Measurements from ENCODE around the gene TRIM15. TPM values are rescaled to one million over a fixed set of nuclear protein-coding genes. Genes with fewer than 3 reads are reported as not detected.

Gene TRIM15
- total and polyA plus RNA-seq, 2 donors (not counting 3 experiments of a cell fraction or from before 2014, with no cell fraction given) = not detected

GRCh38 chr6:30196376-30196775 lies 33.0 kb downstream of the TRIM15 start:
- Histone ChIP-seq H3K27me3 (ENCODE audit: control insufficient read depth in 2 of 2, insufficient read depth in 2 of 2, low read length in 2 of 2) (no peaks in the 10 kb centered on the region), H3K9ac (replicated peaks; ENCODE audit: extremely low read depth, insufficient read depth, low read length) (no peak overlapping the region), H3K4me3 (replicated peaks in 1 of 3; ENCODE audit: insufficient read depth in 1 of 3, low read depth in 1 of 3, low read length in 3 of 3) (no peak overlapping the region), H3K9me1 (replicated peaks; ENCODE audit: control insufficient read depth, extremely low read depth, insufficient read depth, low read length) (no peaks in the 10 kb centered on the region), H2AFZ (ENCODE audit: low read depth, low read length) (no peak overlapping the region), H4K20me1 (replicated peaks; ENCODE audit: control insufficient read depth, extremely low read depth, insufficient read depth, low read length) (no peaks in the 10 kb centered on the region), H3K4me2 (ENCODE audit: insufficient read depth, low read length) (no peak overlapping the region), H3K36me3 (ENCODE audit: control insufficient read depth in 2 of 2, extremely low read depth in 1 of 2, insufficient read depth in 2 of 2, low read length in 2 of 2) (peaks cover 14 to 27% of the 10 kb centered on the region in 2 experiments), H3K79me2 (ENCODE audit: control insufficient read depth, insufficient read depth, low read length) (no peaks in the 10 kb centered on the region), H3K9me3 (replicated peaks; ENCODE audit: control insufficient read depth, insufficient read depth, low read length) (no peaks in the 10 kb centered on the region), H3K27ac (ENCODE audit: insufficient read depth, low read depth, low read length) (no peak overlapping the region), H3K4me1 (ENCODE audit: control insufficient read depth, extremely low read depth, insufficient read depth, low read length) (no peaks in the 10 kb centered on the region)
- ChIA-PET CTCF (no interaction called here), POLR2A (no interaction called here)
- FAIRE-seq (no peak), DNase-seq (ENCODE audit: low read depth, low spot score) (no peak)
- intact Hi-C loops (cut with micrococcal nuclease) = no loop called here
- TF ChIP-seq POLR2AphosphoS5 (IDR thresholded peaks at IDR 0.05; ENCODE audit: insufficient read depth, low read depth, low read length) (no peak), JUN (IDR thresholded peaks at IDR 0.05; ENCODE audit: borderline replicate concordance, insufficient read depth, insufficient read length, low read depth) (no peak), EZH2 (IDR thresholded peaks at IDR 0.05; ENCODE audit: borderline replicate concordance, low read depth, low read length, severe bottlenecking) (no peak), GATA2 (IDR thresholded peaks at IDR 0.05; ENCODE audit: insufficient read depth, insufficient read length, low read depth, low read length) (no peak)
- dilution Hi-C loops (cut with MboI; ENCODE audit: extremely low pct_ligation_motif_present, low sequenced_read_pairs) = no loop called here
- BruUV-seq (replicated peaks) = no TSS peak

- H3K9me1 ChIP-seq (replicated peaks; ENCODE audit: control insufficient read depth, extremely low read depth, insufficient read depth, low read length) = no peaks in the 10 kb centered on the region
- H3K27me3 ChIP-seq (ENCODE audit: control insufficient read depth in 2 of 2, insufficient read depth in 2 of 2, low read length in 2 of 2) = no peaks in the 10 kb centered on the region
- dilution Hi-C loops (cut with MboI; ENCODE audit: extremely low pct_ligation_motif_present, low sequenced_read_pairs) = no loop called here
- no peaks in the 10 kb centered on the region for H3K4me1 ChIP-seq (ENCODE audit: control insufficient read depth, extremely low read depth, insufficient read depth, low read length)
- H2AFZ ChIP-seq (ENCODE audit: low read depth, low read length) = no peak overlapping the region
- H3K79me2 ChIP-seq (ENCODE audit: control insufficient read depth, insufficient read depth, low read length) = no peaks in the 10 kb centered on the region
- no peak for TF ChIP-seq MAX (IDR thresholded peaks at IDR 0.05; ENCODE audit: insufficient read depth, insufficient read length)
- H3K36me3 ChIP-seq (ENCODE audit: control insufficient read depth in 2 of 2, extremely low read depth in 1 of 2, insufficient read depth in 2 of 2, low read length in 2 of 2) = peaks cover 14 to 24% of the 10 kb centered on the region in 2 experiments
- ChIA-PET POLR2A (no interaction called here), CTCF (no interaction called here)
- DNase-seq (ENCODE audit: low read depth, low spot score) (no peak), FAIRE-seq (no peak)
- H3K9me3 ChIP-seq (replicated peaks; ENCODE audit: control insufficient read depth, insufficient read depth, low read length) = no peaks in the 10 kb centered on the region
- no peak overlapping the region for H3K9ac ChIP-seq (replicated peaks; ENCODE audit: extremely low read depth, insufficient read depth, low read length)
- intact Hi-C loops (cut with micrococcal nuclease) = no loop called here
- H4K20me1 ChIP-seq (replicated peaks; ENCODE audit: control insufficient read depth, extremely low read depth, insufficient read depth, low read length) = no peaks in the 10 kb centered on the region
- no peak overlapping the region for H3K4me2 ChIP-seq (ENCODE audit: insufficient read depth, low read length)
- BruUV-seq (replicated peaks) = no TSS peak
- no peak overlapping the region for H3K4me3 ChIP-seq (replicated peaks in 1 of 3; ENCODE audit: insufficient read depth in 1 of 3, low read depth in 1 of 3, low read length in 3 of 3)
- H3K27ac ChIP-seq (ENCODE audit: insufficient read depth, low read depth, low read length) = no peak overlapping the region
Measured at GRCh38 chr6:30198166-30199084, 35.1 kb downstream of the TRIM15 start.

Measured in endothelial cell of umbilical vein (primary cell).